ENCODE results near the gene POSTN.
"Not testable (repeated sequence)": the region's sequence is repeated elsewhere in the genome, so short reads cannot be mapped to it uniquely, and the experiment has no call there.

Gene POSTN

DNA sequence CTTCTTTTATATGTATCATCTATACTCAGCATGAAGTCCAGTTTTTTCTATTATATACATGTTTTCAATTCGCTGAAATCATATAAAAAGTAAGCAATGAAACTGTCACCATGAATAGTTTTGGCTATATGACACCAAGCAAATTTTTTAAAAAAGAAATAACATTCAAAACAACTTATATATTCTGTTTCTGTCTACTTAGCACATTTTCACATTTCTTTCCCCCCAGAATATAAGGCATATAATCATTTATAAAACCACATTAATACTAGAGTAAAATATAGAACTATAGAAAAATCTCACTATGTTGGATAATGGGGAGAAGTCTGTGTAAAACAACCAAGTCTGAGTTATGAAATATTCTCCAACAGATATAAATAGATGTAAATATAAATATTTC lies 33.1 kb downstream of the POSTN start:
- Mint-ChIP-seq H3K4me1 (no peaks in the 10 kb centered on the region), H3K36me3 (ENCODE audit: low read depth) (peaks cover 36% of the 10 kb centered on the region), H3K4me3 (no peak overlapping the region), H3K27ac (no peak overlapping the region), H3K27me3 (ENCODE audit: low read depth) (no peaks in the 10 kb centered on the region), H3K9me3 (no peaks in the 10 kb centered on the region)
- TF ChIP-seq, protein P1, sequence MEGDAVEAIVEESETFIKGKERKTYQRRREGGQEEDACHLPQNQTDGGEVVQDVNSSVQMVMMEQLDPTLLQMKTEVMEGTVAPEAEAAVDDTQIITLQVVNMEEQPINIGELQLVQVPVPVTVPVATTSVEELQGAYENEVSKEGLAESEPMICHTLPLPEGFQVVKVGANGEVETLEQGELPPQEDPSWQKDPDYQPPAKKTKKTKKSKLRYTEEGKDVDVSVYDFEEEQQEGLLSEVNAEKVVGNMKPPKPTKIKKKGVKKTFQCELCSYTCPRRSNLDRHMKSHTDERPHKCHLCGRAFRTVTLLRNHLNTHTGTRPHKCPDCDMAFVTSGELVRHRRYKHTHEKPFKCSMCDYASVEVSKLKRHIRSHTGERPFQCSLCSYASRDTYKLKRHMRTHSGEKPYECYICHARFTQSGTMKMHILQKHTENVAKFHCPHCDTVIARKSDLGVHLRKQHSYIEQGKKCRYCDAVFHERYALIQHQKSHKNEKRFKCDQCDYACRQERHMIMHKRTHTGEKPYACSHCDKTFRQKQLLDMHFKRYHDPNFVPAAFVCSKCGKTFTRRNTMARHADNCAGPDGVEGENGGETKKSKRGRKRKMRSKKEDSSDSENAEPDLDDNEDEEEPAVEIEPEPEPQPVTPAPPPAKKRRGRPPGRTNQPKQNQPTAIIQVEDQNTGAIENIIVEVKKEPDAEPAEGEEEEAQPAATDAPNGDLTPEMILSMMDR (IDR thresholded peaks at IDR 0.05; ENCODE audit: unreplicated experiment in 3 of 3), result no peak

DNA sequence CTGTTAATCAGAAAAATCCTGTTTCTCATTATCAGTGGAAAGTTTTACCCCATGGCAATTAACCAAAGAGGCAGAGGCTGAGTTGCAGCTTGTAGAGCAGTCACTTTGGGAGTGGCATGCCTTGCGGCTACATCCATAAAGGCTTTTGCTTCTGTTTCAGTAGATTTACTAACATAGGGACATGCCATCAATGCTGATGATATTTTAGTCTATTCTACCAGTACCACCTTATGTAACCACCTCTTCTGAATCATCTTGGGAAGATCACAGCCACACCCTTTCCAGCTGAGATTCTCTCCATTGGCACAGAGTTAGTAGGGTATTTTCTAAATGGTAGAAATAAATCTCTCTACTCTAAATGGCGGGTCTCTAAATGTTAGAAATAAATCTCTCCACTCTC lies 37.5 kb downstream of the POSTN start:
- Mint-ChIP-seq H3K27me3 (ENCODE audit: low read depth) (no peaks in the 10 kb centered on the region), H3K9me3 (peaks cover 33% of the 10 kb centered on the region), H3K4me3 (no peak overlapping the region), H3K27ac (no peak overlapping the region), H3K4me1 (no peaks in the 10 kb centered on the region), H3K36me3 (ENCODE audit: low read depth) (peaks cover 20% of the 10 kb centered on the region)
- TF ChIP-seq, protein P1 (IDR thresholded peaks at IDR 0.05; ENCODE audit: unreplicated experiment in 3 of 3), result no peak

DNA sequence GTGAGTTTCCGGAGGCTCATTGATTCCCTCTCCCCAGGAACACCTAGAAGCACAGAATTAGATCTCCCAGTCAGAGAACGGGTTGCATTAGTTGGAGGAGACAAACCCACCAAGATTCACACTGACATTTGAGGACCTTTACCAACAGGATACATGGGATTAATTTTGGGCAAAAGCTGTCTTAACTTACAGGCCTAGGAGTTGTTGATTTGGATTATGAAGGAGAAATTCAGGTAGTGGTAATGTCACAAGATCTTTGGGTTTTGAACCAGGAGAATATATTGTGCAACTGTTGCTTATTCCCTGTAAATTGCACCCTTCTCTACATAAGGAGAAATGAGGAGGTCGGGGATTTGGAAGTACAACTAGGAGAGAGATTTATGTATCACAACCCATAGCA lies 38.0 kb downstream of the POSTN start:
- no peak overlapping the region for H3K4me3 Mint-ChIP-seq
- no peak overlapping the region for H3K27ac Mint-ChIP-seq
- no peaks in the 10 kb centered on the region for H3K4me1 Mint-ChIP-seq
- peaks cover 18% of the 10 kb centered on the region for H3K36me3 Mint-ChIP-seq (ENCODE audit: low read depth)
- no peaks in the 10 kb centered on the region for H3K27me3 Mint-ChIP-seq (ENCODE audit: low read depth)
- TF ChIP-seq, protein P1 (IDR thresholded peaks at IDR 0.05; ENCODE audit: unreplicated experiment in 3 of 3), result no peak
- peaks cover 34% of the 10 kb centered on the region for H3K9me3 Mint-ChIP-seq

DNA sequence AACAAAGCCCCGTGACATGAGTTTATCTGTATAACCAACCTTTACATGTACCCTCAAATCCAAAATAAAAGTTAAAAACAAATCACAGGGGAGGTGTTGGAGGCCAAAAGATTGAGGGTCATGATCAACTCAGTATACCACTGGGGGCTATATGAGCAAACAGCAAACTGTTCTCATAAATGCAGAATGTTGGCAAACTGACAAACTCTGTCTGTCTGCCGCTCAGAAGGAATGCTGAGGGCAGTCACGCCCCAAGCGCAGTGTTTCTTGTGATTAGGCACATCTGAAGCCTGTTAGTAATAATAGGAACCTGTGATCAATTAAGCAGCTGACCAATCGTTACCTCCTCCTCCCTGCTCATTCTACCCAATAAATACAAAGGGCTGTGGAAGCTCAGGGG lies 39.8 kb downstream of the POSTN start:
- peaks cover 40% of the 10 kb centered on the region for H3K9me3 Mint-ChIP-seq
- H3K36me3 Mint-ChIP-seq (ENCODE audit: low read depth); H3K27ac Mint-ChIP-seq; H3K27me3 Mint-ChIP-seq (ENCODE audit: low read depth); H3K4me1 Mint-ChIP-seq; H3K4me3 Mint-ChIP-seq: not testable (repeated sequence)

DNA sequence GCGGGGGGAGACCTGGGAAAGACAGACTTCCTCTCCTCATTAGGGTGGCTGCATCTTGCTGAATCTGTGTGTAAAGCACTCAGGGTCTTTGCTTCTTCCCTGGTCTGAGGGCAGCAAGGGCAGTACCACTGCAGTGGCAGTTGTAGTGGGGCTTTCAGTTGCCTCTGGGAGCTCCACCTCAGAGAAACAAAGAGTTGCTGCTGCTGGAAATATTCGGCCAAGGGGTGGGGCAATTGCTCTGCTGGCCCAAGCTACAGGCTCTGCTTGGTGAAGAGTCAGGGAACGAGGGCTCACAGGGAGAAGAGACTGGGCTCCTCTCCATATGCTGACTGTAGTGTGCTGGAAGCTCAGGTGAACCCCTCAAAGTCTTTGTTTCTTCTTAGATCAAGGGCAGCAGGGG lies 52.5 kb downstream of the POSTN start:
- Mint-ChIP-seq H3K27me3 (ENCODE audit: low read depth) (no peaks in the 10 kb centered on the region), H3K4me3 (no peak overlapping the region), H3K27ac (no peak overlapping the region), H3K36me3 (ENCODE audit: low read depth) (no peaks in the 10 kb centered on the region), H3K9me3 (peaks cover 29% of the 10 kb centered on the region), H3K4me1 (no peaks in the 10 kb centered on the region)
- TF ChIP-seq, protein P1 (IDR thresholded peaks at IDR 0.05; ENCODE audit: unreplicated experiment in 3 of 3), result no peak

DNA sequence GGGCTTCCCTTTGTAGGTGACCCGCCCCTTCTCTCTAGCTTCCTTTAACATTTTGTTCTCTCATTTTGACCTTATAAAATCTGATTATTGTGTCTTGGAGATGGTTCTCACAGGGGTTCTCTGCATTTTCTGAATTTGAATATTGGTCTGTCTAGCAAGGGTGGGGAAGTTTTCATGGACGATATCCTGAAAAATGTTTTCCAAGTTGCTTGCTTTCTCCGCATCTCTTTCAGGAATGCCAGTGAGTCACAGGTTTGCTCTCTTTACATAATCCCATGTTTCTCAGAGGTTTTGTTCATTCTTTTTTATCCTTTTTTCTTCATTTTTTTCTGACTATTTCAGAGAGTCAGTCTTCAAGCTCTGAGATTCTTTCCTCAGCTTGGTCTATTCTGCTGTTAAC lies 53.6 kb downstream of the POSTN start:
- no peak overlapping the region for H3K27ac Mint-ChIP-seq
- no peak overlapping the region for H3K4me3 Mint-ChIP-seq
- H3K27me3 Mint-ChIP-seq (ENCODE audit: low read depth), result no peaks in the 10 kb centered on the region
- no peaks in the 10 kb centered on the region for H3K4me1 Mint-ChIP-seq
- H3K9me3 Mint-ChIP-seq, result peaks cover 26% of the 10 kb centered on the region
- TF ChIP-seq, protein P1 (IDR thresholded peaks at IDR 0.05; ENCODE audit: unreplicated experiment in 3 of 3), result no peak
- H3K36me3 Mint-ChIP-seq (ENCODE audit: low read depth), result no peaks in the 10 kb centered on the region

Data from nephron (organoid).